GM23338 (cell line): Measurements from ENCODE around the gene THSD8.

ENCODE experiments used
- EZH2 ChIP-seq: fragments of 200-600 bp; sonication (generic); IDR thresholded peaks from one replicate; pipeline ENCODE4 v1.8.0; 2017; ENCODE audit warnings: antibody characterized with exemption, mild to moderate bottlenecking, low read depth; ENCODE audit not compliant: unreplicated experiment
- TF ChIP-seq, protein P1 (sequence below), 2 experiments: fragments of 200-600 bp in 1 of 2; sonication (generic) in 1 of 2; conservative IDR thresholded peaks; 2 replicates each; pipeline versions ENCODE4 v1.5.1 to v1.6.1; 2016 to 2017; ENCODE audit warnings: antibody characterized with exemption in 2 of 2, low read depth in 2 of 2, mild to moderate bottlenecking in 2 of 2, moderate library complexity in 1 of 2

DNA sequence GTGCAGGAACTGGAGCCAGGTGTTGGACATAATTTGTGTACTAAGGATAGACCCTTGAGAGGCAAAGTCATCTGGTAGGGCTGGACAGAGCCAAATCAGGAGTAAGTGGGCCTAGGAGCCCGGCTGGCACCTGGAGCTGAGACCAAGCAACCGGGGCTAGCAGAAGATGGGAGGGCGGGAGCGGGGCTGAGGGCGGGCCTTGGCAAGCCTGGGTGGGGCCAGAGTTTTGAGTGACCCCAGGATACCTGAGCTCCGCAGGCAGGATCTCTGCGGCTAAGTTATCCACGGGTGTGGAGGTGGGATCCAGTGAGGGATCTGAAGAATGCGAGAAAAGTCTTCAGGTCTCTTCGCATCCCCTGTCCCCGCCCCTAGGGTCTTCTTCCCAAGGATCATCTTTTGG lies 34.7 kb upstream of the THSD8 start:
- TF ChIP-seq, protein P1, sequence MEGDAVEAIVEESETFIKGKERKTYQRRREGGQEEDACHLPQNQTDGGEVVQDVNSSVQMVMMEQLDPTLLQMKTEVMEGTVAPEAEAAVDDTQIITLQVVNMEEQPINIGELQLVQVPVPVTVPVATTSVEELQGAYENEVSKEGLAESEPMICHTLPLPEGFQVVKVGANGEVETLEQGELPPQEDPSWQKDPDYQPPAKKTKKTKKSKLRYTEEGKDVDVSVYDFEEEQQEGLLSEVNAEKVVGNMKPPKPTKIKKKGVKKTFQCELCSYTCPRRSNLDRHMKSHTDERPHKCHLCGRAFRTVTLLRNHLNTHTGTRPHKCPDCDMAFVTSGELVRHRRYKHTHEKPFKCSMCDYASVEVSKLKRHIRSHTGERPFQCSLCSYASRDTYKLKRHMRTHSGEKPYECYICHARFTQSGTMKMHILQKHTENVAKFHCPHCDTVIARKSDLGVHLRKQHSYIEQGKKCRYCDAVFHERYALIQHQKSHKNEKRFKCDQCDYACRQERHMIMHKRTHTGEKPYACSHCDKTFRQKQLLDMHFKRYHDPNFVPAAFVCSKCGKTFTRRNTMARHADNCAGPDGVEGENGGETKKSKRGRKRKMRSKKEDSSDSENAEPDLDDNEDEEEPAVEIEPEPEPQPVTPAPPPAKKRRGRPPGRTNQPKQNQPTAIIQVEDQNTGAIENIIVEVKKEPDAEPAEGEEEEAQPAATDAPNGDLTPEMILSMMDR (conservative IDR thresholded peaks at IDR 0.05; ENCODE audit: low read depth in 2 of 2) = no peak
- no peak for TF ChIP-seq EZH2
